ENCODE results near the gene SYS1. TPM values are rescaled to one million over a fixed set of nuclear protein-coding genes. Genes with fewer than 3 reads are reported as not detected.

SYS1 gene
- total RNA-seq, 1 experiment from 2014 or later = 20.5 TPM

- Histone ChIP-seq H3K9me3 (ENCODE audit: control insufficient read depth in 1 of 2, insufficient read depth in 1 of 2, low read depth in 1 of 2, low read length in 2 of 2) (no peaks in the 10 kb centered on the region), H3K79me2 (ENCODE audit: insufficient read depth, low read length) (no peaks in the 10 kb centered on the region), H3K36me3 (ENCODE audit: control insufficient read depth in 1 of 2, insufficient read depth in 2 of 2, low read length in 2 of 2) (no peaks in the 10 kb centered on the region; a peak in 1 of 4 replicates), H3K4me2 (ENCODE audit: low read length) (peak overlapping the region; percentile 58), H3K4me3 (replicated peaks in 1 of 2; ENCODE audit: low read depth in 1 of 2, low read length in 2 of 2) (no peak overlapping the region), H3K9ac (ENCODE audit: low read length) (no peak overlapping the region), H2AFZ (ENCODE audit: low read depth, low read length, poor library complexity, severe bottlenecking) (no peak overlapping the region), H3K4me1 (ENCODE audit: control insufficient read depth in 1 of 2, insufficient read depth in 2 of 2, low read length in 2 of 2) (peaks cover 0 to 15% of the 10 kb centered on the region in 2 experiments; a peak in 2 of 4 replicates), H3K27me3 (ENCODE audit: insufficient read depth, low read length) (no peaks in the 10 kb centered on the region), H4K20me1 (ENCODE audit: insufficient read depth) (no peaks in the 10 kb centered on the region), H3K9me2 (ENCODE audit: insufficient read depth) (no peaks in the 10 kb centered on the region), H3K27ac (ENCODE audit: low read depth, low read length) (no peak overlapping the region)
- no TSS peak for BruUV-seq (replicated peaks)
- ChIA-PET POLR2A (interaction anchor here (0.8 to 2.2 kb wide), 4 partner anchors 10 to 63 kb away, joined by 3 to 9 read pairs (median 4); partner anchors contain the start of gene SYS1), RAD21 (ENCODE audit: low non-redundant PET in 1 of 2, low total read pairs in 2 of 2, uncharacterized antibody in 2 of 2, unreplicated experiment in 2 of 2) (interaction anchor here in 1 of 2 experiments (1.5 to 2.1 kb wide), 2 partner anchors 53 to 63 kb away, joined by 4 to 16 read pairs; no protein-coding TSS in a partner anchor), CTCF (interaction anchor here (0.9 to 8.3 kb wide), 23 partner anchors 8 to 398 kb away, joined by 3 to 61 read pairs (median 4); partner anchors contain the start of genes PIGT and SYS1)
- intact Hi-C loops (cut with micrococcal nuclease) = loop anchor here (1.0 to 2.0 kb wide), 3 partner anchors 43 to 398 kb away; partner anchors contain the start of gene PIGT
- ATAC-seq (peak; percentile 92), DNase-seq (ENCODE audit: low read depth, low spot score) (peak; percentile 57)
- TF ChIP-seq SP1 (IDR thresholded peaks at IDR 0.05; ENCODE audit: low read depth) (no peak), CTCF (IDR thresholded peaks at IDR 0.05 in 2 of 3, conservative IDR thresholded peaks at IDR 0.05 in 1 of 3; ENCODE audit: borderline replicate concordance in 1 of 3, insufficient read depth in 1 of 3, low read depth in 2 of 3, low read length in 2 of 3) (peak; percentile 87 to 95 (median 93)), POLR2AphosphoS5 (IDR thresholded peaks at IDR 0.05; ENCODE audit: low read depth, low read length) (no peak), EZH2phosphoT487 (IDR thresholded peaks at IDR 0.05; ENCODE audit: borderline replicate concordance) (no peak), YY1 (IDR thresholded peaks at IDR 0.05; ENCODE audit: extremely low read depth, insufficient replicate concordance, low read depth, low read length) (peak; percentile 13), RAD21 (IDR thresholded peaks at IDR 0.05; ENCODE audit: low read depth) (peak; percentile 89)
These were observed 10.6 kb downstream of the SYS1 start for GRCh38 chr20:45373353-45374100.
